Chondrocyte (in vitro differentiated cells): Measurements from ENCODE around the gene EVA1C. TPM values are rescaled to one million over a fixed set of nuclear protein-coding genes. Genes with fewer than 3 reads are reported as not detected.

Experiments used
- DNase-seq: peaks from one replicate; pipeline ENCODE4 v3.0.0; 2021; ENCODE audit warnings: mixed read lengths, low spot score
- H3K27ac Mint-ChIP-seq: one replicate; pipeline ENCODE4 v1.8.0; 2021; ENCODE audit warnings: mild to moderate bottlenecking, moderate library complexity, mixed read lengths; ENCODE audit not compliant: unreplicated experiment
- H3K27me3 Mint-ChIP-seq: 2 replicates; pipeline ENCODE4 v1.8.0; 2021; ENCODE audit warnings: low read depth, mixed read lengths
- H3K36me3 Mint-ChIP-seq: 2 replicates; pipeline ENCODE4 v1.8.0; 2021; ENCODE audit warnings: low read depth, mixed read lengths
- H3K4me1 Mint-ChIP-seq: 2 replicates; pipeline ENCODE4 v1.8.0; 2021; ENCODE audit warnings: low read depth, mild to moderate bottlenecking, mixed read lengths
- H3K4me3 Mint-ChIP-seq: one replicate; pipeline ENCODE4 v1.8.0; 2021; ENCODE audit warnings: mild to moderate bottlenecking, moderate library complexity, mixed read lengths; ENCODE audit not compliant: unreplicated experiment
- H3K9me3 Mint-ChIP-seq: 2 replicates; pipeline ENCODE4 v1.8.0; 2021; ENCODE audit warnings: low read depth, mixed read lengths
- CTCF ChIP-seq: fragments of 200-600 bp; sonication (generic); IDR thresholded peaks from 2 replicates; pipeline ENCODE4 v1.5.0; 2021; ENCODE audit warnings: antibody characterized with exemption, mild to moderate bottlenecking, moderate library complexity
- total RNA-seq: library from RNA; stranded (reverse); gene quantifications from 3 replicates; pipeline ENCODE4 v1.2.1, GENCODE V29; 2021

EVA1C gene
- total RNA-seq, 1 donor from 2014 or later, result 2.0 TPM

GRCh38 chr21:32413697-32414578 lies 1.4 kb downstream of the EVA1C start:
- DNase-seq, result no peak
- TF ChIP-seq CTCF, result no peak
- Mint-ChIP-seq H3K4me1 (peaks cover 14% of the 10 kb centered on the region), H3K27me3 (peaks cover 12% of the 10 kb centered on the region), H3K36me3 (no peaks in the 10 kb centered on the region), H3K4me3 (no peak overlapping the region), H3K9me3 (no peaks in the 10 kb centered on the region), H3K27ac (no peak overlapping the region)

GRCh38 chr21:32414579-32415358 lies 2.3 kb downstream of the EVA1C start:
- no peak for DNase-seq
- peak; percentile 79 for TF ChIP-seq CTCF
- Mint-ChIP-seq H3K27me3 (peaks cover 10% of the 10 kb centered on the region), H3K9me3 (no peaks in the 10 kb centered on the region), H3K4me1 (peaks cover 14% of the 10 kb centered on the region), H3K27ac (no peak overlapping the region), H3K36me3 (no peaks in the 10 kb centered on the region), H3K4me3 (no peak overlapping the region)

- H3K36me3 Mint-ChIP-seq, result no peaks in the 10 kb centered on the region
- no peak for DNase-seq
- no peak overlapping the region for H3K4me3 Mint-ChIP-seq
- peaks cover 14% of the 10 kb centered on the region for H3K4me1 Mint-ChIP-seq
- peaks cover 8% of the 10 kb centered on the region for H3K27me3 Mint-ChIP-seq
- TF ChIP-seq CTCF, result no peak
- no peaks in the 10 kb centered on the region for H3K9me3 Mint-ChIP-seq
- no peak overlapping the region for H3K27ac Mint-ChIP-seq
These were observed 3.2 kb downstream of the EVA1C start for GRCh38 chr21:32415451-32416398.

GRCh38 chr21:32418146-32418545 lies 5.6 kb downstream of the EVA1C start:
- Mint-ChIP-seq H3K9me3 (peaks cover 9% of the 10 kb centered on the region), H3K27me3 (peaks cover 12% of the 10 kb centered on the region), H3K27ac (no peak overlapping the region), H3K4me3 (no peak overlapping the region), H3K36me3 (peaks cover 5% of the 10 kb centered on the region), H3K4me1 (peaks cover under 1% of the 10 kb centered on the region)
- no peak for TF ChIP-seq CTCF
- DNase-seq, result no peak
